Measurements from ENCODE around the gene PCDHGA8.

DNA sequence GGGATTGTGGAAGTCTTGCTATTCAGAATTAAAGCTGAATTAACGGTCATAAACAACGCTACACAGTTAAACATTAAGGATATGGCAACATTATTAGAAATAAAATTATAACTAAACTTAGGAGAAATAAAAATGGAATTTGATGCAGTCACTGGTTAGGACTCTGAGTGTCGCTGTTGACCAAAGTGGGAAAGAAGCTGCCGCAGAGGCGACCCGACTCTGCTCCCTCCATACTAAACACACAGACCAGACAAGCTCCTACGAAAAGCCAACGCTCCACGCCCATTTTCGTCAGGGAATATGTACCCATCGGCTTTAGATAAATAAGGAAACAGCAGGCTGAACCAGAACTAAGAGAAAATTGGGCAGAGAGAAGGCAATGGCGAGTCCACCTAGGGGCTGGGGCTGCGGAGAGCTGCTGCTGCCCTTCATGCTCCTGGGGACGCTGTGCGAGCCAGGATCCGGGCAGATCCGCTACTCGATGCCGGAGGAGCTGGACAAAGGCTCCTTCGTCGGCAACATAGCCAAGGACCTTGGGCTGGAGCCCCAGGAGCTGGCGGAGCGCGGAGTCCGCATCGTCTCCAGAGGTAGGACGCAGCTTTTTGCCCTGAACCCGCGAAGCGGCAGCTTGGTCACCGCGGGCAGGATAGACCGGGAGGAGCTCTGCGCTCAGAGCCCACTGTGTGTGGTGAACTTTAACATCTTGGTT lies 28.3 kb upstream of the PCDHGA8 start, which contains the start of gene PCDHGA5:
- TF ChIP-seq TAF1 (conservative IDR thresholded peaks at IDR 0.05) (no peak), EGR1 (IDR thresholded peaks at IDR 0.05; ENCODE audit: low read depth in 2 of 2) (no peak)

Data from liver (tissue), 2 donors.